Measurements from ENCODE around the gene RHNO1. TPM values are rescaled to one million over a fixed set of nuclear protein-coding genes. Genes with fewer than 3 reads are reported as not detected.

Gene RHNO1
- polyA plus RNA-seq, 2 donors: 20.3 to 29.9 TPM

GRCh38 chr12:2877953-2878732 lies 1.1 kb downstream of the RHNO1 start:
- Histone ChIP-seq H3K9me3 (ENCODE audit: control insufficient read depth in 2 of 2, insufficient read depth in 1 of 2, low read depth in 1 of 2, low read length in 1 of 2) (no peaks in the 10 kb centered on the region), H3K4me3 (ENCODE audit: low read depth in 1 of 2, low read length in 2 of 2) (peak overlapping the region; percentile 64 to 86), H3K36me3 (ENCODE audit: control insufficient read depth in 2 of 2, insufficient read depth in 2 of 2, low read length in 1 of 2) (no peaks in the 10 kb centered on the region), H3K27me3 (ENCODE audit: control insufficient read depth in 1 of 2, insufficient read depth in 2 of 2, low read length in 2 of 2) (no peaks in the 10 kb centered on the region), H3K27ac (ENCODE audit: low read depth in 2 of 2, low read length in 1 of 2) (peak overlapping the region; percentile 90 to 97), H3K4me1 (ENCODE audit: control insufficient read depth in 2 of 2, insufficient read depth in 2 of 2, low read length in 1 of 2) (peaks cover 0 to 6% of the 10 kb centered on the region in 2 donors)
- WGBS, 2 donors: 30% methylated on average over 16 of the region's 16 CpGs

GRCh38 chr12:2879853-2880252 lies 2.8 kb downstream of the RHNO1 start:
- Histone ChIP-seq H3K36me3 (ENCODE audit: control insufficient read depth in 2 of 2, insufficient read depth in 2 of 2, low read length in 1 of 2) (no peaks in the 10 kb centered on the region), H3K4me3 (ENCODE audit: low read depth in 1 of 2, low read length in 2 of 2) (no peak overlapping the region), H3K27ac (ENCODE audit: low read depth in 2 of 2, low read length in 1 of 2) (no peak overlapping the region), H3K4me1 (ENCODE audit: control insufficient read depth in 2 of 2, insufficient read depth in 2 of 2, low read length in 1 of 2) (peaks cover 0 to 6% of the 10 kb centered on the region in 2 donors), H3K9me3 (ENCODE audit: control insufficient read depth in 2 of 2, insufficient read depth in 1 of 2, low read depth in 1 of 2, low read length in 1 of 2) (no peaks in the 10 kb centered on the region), H3K27me3 (ENCODE audit: control insufficient read depth in 1 of 2, insufficient read depth in 2 of 2, low read length in 2 of 2) (no peaks in the 10 kb centered on the region)
- 97 to 99% methylated on average over 3 of the region's 3 CpGs for WGBS, 2 donors

GRCh38 chr12:2884810-2885209 lies 7.8 kb downstream of the RHNO1 start:
- no peaks in the 10 kb centered on the region for H3K36me3 ChIP-seq (ENCODE audit: control insufficient read depth in 2 of 2, insufficient read depth in 2 of 2, low read length in 1 of 2)
- H3K9me3 ChIP-seq (ENCODE audit: control insufficient read depth in 2 of 2, insufficient read depth in 1 of 2, low read depth in 1 of 2, low read length in 1 of 2): no peaks in the 10 kb centered on the region
- 78 to 86% methylated on average over 2 of the region's 2 CpGs for WGBS, 2 donors
- no peaks in the 10 kb centered on the region for H3K27me3 ChIP-seq (ENCODE audit: control insufficient read depth in 1 of 2, insufficient read depth in 2 of 2, low read length in 2 of 2)
- no peaks in the 10 kb centered on the region for H3K4me1 ChIP-seq (ENCODE audit: control insufficient read depth in 2 of 2, insufficient read depth in 2 of 2, low read length in 1 of 2)
- H3K4me3 ChIP-seq (ENCODE audit: low read depth in 1 of 2, low read length in 2 of 2): no peak overlapping the region
- no peak overlapping the region for H3K27ac ChIP-seq (ENCODE audit: low read depth in 2 of 2, low read length in 1 of 2)

GRCh38 chr12:2886768-2887450 lies 9.9 kb downstream of the RHNO1 start:
- WGBS, 2 donors: 85 to 89% methylated on average over 10 of the region's 10 CpGs
- Histone ChIP-seq H3K9me3 (ENCODE audit: control insufficient read depth in 2 of 2, insufficient read depth in 1 of 2, low read depth in 1 of 2, low read length in 1 of 2) (no peaks in the 10 kb centered on the region), H3K4me3 (ENCODE audit: low read depth in 1 of 2, low read length in 2 of 2) (no peak overlapping the region), H3K36me3 (ENCODE audit: control insufficient read depth in 2 of 2, insufficient read depth in 2 of 2, low read length in 1 of 2) (no peaks in the 10 kb centered on the region), H3K4me1 (ENCODE audit: control insufficient read depth in 2 of 2, insufficient read depth in 2 of 2, low read length in 1 of 2) (no peaks in the 10 kb centered on the region), H3K27me3 (ENCODE audit: control insufficient read depth in 1 of 2, insufficient read depth in 2 of 2, low read length in 2 of 2) (no peaks in the 10 kb centered on the region), H3K27ac (ENCODE audit: low read depth in 2 of 2, low read length in 1 of 2) (no peak overlapping the region)

GRCh38 chr12:2890001-2890387 lies 13.0 kb downstream of the RHNO1 start:
- H3K36me3 ChIP-seq (ENCODE audit: control insufficient read depth in 2 of 2, insufficient read depth in 2 of 2, low read length in 1 of 2): no peaks in the 10 kb centered on the region
- H3K27ac ChIP-seq (ENCODE audit: low read depth in 2 of 2, low read length in 1 of 2): peak overlapping the region; percentile 90 to 92
- H3K4me3 ChIP-seq (ENCODE audit: low read depth in 1 of 2, low read length in 2 of 2): peak overlapping the region; percentile 88 to 89

GRCh38 chr12:2890388-2891239 lies 13.6 kb downstream of the RHNO1 start, which contains the start of gene TULP3:
TSS of gene TULP3 (plus strand) at chr12:2890891. CDS start at chr12:2890948, 57 bp downstream.
- WGBS, 2 donors: 0% methylated on average over 82 to 83 of the region's 83 CpGs
- no peaks in the 10 kb centered on the region for H3K9me3 ChIP-seq (ENCODE audit: control insufficient read depth in 2 of 2, insufficient read depth in 1 of 2, low read depth in 1 of 2, low read length in 1 of 2)
- no peaks in the 10 kb centered on the region for H3K27me3 ChIP-seq (ENCODE audit: control insufficient read depth in 1 of 2, insufficient read depth in 2 of 2, low read length in 2 of 2)
- H3K27ac ChIP-seq (ENCODE audit: low read depth in 2 of 2, low read length in 1 of 2): peak within 1 kb of the TSS; percentile 92 to 96
- H3K4me3 ChIP-seq (ENCODE audit: low read depth in 1 of 2, low read length in 2 of 2): peak within 1 kb of the TSS; percentile 88 to 89
- H3K4me1 ChIP-seq (ENCODE audit: control insufficient read depth in 2 of 2, insufficient read depth in 2 of 2, low read length in 1 of 2): no peaks in the 10 kb centered on the region
- no peaks in the 10 kb centered on the region for H3K36me3 ChIP-seq (ENCODE audit: control insufficient read depth in 2 of 2, insufficient read depth in 2 of 2, low read length in 1 of 2)

More at GRCh38 chr12:2890001-2890387, 13.0 kb downstream of the RHNO1 start:
- Histone ChIP-seq H3K9me3 (ENCODE audit: control insufficient read depth in 2 of 2, insufficient read depth in 1 of 2, low read depth in 1 of 2, low read length in 1 of 2) (no peaks in the 10 kb centered on the region), H3K4me1 (ENCODE audit: control insufficient read depth in 2 of 2, insufficient read depth in 2 of 2, low read length in 1 of 2) (no peaks in the 10 kb centered on the region), H3K27me3 (ENCODE audit: control insufficient read depth in 1 of 2, insufficient read depth in 2 of 2, low read length in 2 of 2) (no peaks in the 10 kb centered on the region)
- WGBS, 2 donors: 72% methylated on average over 10 of the region's 10 CpGs

- H3K9me3 ChIP-seq (ENCODE audit: control insufficient read depth in 2 of 2, insufficient read depth in 1 of 2, low read depth in 1 of 2, low read length in 1 of 2): no peaks in the 10 kb centered on the region
- peak overlapping the region; percentile 92 to 96 for H3K27ac ChIP-seq (ENCODE audit: low read depth in 2 of 2, low read length in 1 of 2)
- no peaks in the 10 kb centered on the region for H3K36me3 ChIP-seq (ENCODE audit: control insufficient read depth in 2 of 2, insufficient read depth in 2 of 2, low read length in 1 of 2)
- H3K27me3 ChIP-seq (ENCODE audit: control insufficient read depth in 1 of 2, insufficient read depth in 2 of 2, low read length in 2 of 2): no peaks in the 10 kb centered on the region
- H3K4me3 ChIP-seq (ENCODE audit: low read depth in 1 of 2, low read length in 2 of 2): peak overlapping the region; percentile 88 to 89
- WGBS, 2 donors: 19 to 20% methylated on average over 42 of the region's 42 CpGs
- no peaks in the 10 kb centered on the region for H3K4me1 ChIP-seq (ENCODE audit: control insufficient read depth in 2 of 2, insufficient read depth in 2 of 2, low read length in 1 of 2)
These were observed 14.4 kb downstream of the RHNO1 start for GRCh38 chr12:2891240-2892053.

GRCh38 chr12:2892246-2892645 lies 15.2 kb downstream of the RHNO1 start:
- H3K36me3 ChIP-seq (ENCODE audit: control insufficient read depth in 2 of 2, insufficient read depth in 2 of 2, low read length in 1 of 2): no peaks in the 10 kb centered on the region
- WGBS, 2 donors: 76 to 83% methylated on average over 12 of the region's 12 CpGs
- no peaks in the 10 kb centered on the region for H3K27me3 ChIP-seq (ENCODE audit: control insufficient read depth in 1 of 2, insufficient read depth in 2 of 2, low read length in 2 of 2)
- no peak overlapping the region for H3K27ac ChIP-seq (ENCODE audit: low read depth in 2 of 2, low read length in 1 of 2)
- no peaks in the 10 kb centered on the region for H3K9me3 ChIP-seq (ENCODE audit: control insufficient read depth in 2 of 2, insufficient read depth in 1 of 2, low read depth in 1 of 2, low read length in 1 of 2)
- H3K4me3 ChIP-seq (ENCODE audit: low read depth in 1 of 2, low read length in 2 of 2): peak overlapping the region in 1 of 2 donors; percentile 89
- no peaks in the 10 kb centered on the region for H3K4me1 ChIP-seq (ENCODE audit: control insufficient read depth in 2 of 2, insufficient read depth in 2 of 2, low read length in 1 of 2)

GRCh38 chr12:2893007-2893406 lies 16.0 kb downstream of the RHNO1 start:
- Histone ChIP-seq H3K36me3 (ENCODE audit: control insufficient read depth in 2 of 2, insufficient read depth in 2 of 2, low read length in 1 of 2) (no peaks in the 10 kb centered on the region), H3K27me3 (ENCODE audit: control insufficient read depth in 1 of 2, insufficient read depth in 2 of 2, low read length in 2 of 2) (no peaks in the 10 kb centered on the region), H3K4me3 (ENCODE audit: low read depth in 1 of 2, low read length in 2 of 2) (no peak overlapping the region), H3K4me1 (ENCODE audit: control insufficient read depth in 2 of 2, insufficient read depth in 2 of 2, low read length in 1 of 2) (no peaks in the 10 kb centered on the region), H3K9me3 (ENCODE audit: control insufficient read depth in 2 of 2, insufficient read depth in 1 of 2, low read depth in 1 of 2, low read length in 1 of 2) (no peaks in the 10 kb centered on the region), H3K27ac (ENCODE audit: low read depth in 2 of 2, low read length in 1 of 2) (peak overlapping the region in 1 of 2 donors; percentile 52)
- WGBS, 2 donors: 62 to 81% methylated on average over 8 of the region's 8 CpGs

Data from esophagus (tissue), 2 donors.